ENCODE data around the gene ALDH1B1.

DNA sequence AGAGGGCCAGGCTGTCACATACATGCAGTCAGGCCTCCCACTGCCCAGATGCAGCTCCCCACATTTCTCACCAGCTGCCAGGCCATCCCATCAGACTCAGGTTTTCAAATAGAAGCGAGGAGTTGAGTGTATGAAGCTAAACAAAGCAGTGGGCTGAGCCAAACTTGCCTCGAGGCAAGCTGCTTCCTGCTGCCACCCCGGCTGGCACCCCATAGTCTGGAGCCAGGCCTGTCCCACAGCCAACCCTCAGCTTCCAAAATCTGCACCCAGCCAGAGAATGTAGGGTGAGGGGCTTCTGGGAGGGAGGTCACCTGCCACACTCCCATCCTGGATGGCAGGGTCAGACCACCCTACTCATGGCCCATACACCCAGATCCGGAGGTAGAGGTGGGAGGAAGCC is 22.3 kb upstream of the ALDH1B1 start:
- TF ChIP-seq POLR2A (IDR thresholded peaks at IDR 0.05) = no peak
- TF ChIP-seq, protein P1, sequence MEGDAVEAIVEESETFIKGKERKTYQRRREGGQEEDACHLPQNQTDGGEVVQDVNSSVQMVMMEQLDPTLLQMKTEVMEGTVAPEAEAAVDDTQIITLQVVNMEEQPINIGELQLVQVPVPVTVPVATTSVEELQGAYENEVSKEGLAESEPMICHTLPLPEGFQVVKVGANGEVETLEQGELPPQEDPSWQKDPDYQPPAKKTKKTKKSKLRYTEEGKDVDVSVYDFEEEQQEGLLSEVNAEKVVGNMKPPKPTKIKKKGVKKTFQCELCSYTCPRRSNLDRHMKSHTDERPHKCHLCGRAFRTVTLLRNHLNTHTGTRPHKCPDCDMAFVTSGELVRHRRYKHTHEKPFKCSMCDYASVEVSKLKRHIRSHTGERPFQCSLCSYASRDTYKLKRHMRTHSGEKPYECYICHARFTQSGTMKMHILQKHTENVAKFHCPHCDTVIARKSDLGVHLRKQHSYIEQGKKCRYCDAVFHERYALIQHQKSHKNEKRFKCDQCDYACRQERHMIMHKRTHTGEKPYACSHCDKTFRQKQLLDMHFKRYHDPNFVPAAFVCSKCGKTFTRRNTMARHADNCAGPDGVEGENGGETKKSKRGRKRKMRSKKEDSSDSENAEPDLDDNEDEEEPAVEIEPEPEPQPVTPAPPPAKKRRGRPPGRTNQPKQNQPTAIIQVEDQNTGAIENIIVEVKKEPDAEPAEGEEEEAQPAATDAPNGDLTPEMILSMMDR (IDR thresholded peaks at IDR 0.05) = no peak
